Stimulated activated CD8-positive, alpha-beta memory T cell treated with anti-CD3 and anti-CD28 coated beads, Interleukin-12 subunit alpha, Interleukin-12 subunit beta, amount 100 ng/mL, for 24 hours (primary cell): ENCODE measurements around the gene HDAC4.
"Not testable (repeated sequence)": the region's sequence is repeated elsewhere in the genome, so short reads cannot be mapped to it uniquely, and the experiment has no call there.

ENCODE experiments used
- DNase-seq: peaks from one replicate; pipeline ENCODE4 v3.0.0-alpha.2; 2020; ENCODE audit errors: extremely low read depth

HDAC4 gene

DNA sequence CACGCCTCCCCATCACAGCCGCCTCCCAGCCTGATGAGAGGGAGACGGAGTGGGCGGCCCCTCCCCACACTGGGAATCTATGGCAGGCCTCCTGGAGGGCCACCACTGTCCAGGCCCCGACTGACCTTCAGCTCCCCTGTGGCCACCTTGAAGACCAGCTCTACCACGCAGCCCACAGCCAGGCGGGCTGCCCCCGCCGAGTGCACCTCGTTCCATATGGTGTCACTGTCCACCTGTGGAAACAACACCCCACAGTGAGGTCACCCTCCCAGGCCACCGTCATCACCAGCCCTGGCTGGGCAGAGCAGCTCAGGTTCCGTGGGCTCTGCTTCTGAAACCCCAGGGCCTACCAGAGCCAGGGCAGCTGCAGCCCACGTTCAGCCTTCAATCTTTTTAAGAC is 310.9 kb downstream of the HDAC4 start:
- DNase-seq = no peak

GRCh38 chr2:239087046-239087710 is 313.6 kb downstream of the HDAC4 start:
- no peak for DNase-seq

- DNase-seq = no peak
Observed at GRCh38 chr2:239086325-239087020, 314.3 kb downstream of the HDAC4 start.

GRCh38 chr2:239085201-239085992 is 315.4 kb downstream of the HDAC4 start:
- no peak for DNase-seq

DNA sequence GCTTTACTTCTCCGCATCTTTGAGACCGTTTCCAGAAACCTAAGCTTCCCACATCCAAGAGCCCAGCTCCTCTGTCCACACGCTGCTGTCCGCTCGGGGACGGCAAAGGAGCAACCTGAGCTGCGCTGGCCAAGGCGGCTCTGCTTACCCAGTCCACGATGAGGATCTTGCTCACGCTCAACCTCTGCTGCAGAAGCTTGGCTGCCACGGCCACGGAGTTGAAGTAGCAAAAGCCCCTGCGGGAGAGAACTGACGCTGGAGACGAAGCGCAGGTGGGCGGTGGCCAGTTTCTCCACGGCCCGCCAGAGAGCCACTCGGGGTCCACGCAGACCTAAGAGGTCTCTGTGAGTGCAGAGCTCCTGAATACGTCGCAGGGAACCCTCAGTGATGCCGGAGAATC is 316.8 kb downstream of the HDAC4 start:
- no peak for DNase-seq

- no peak for DNase-seq
Observed at GRCh38 chr2:239082425-239082824, 318.4 kb downstream of the HDAC4 start.

- DNase-seq = no peak
Observed at GRCh38 chr2:239081622-239082021, 319.2 kb downstream of the HDAC4 start.

- no peak for DNase-seq
Observed at GRCh38 chr2:239081046-239081445, 319.8 kb downstream of the HDAC4 start.

DNA sequence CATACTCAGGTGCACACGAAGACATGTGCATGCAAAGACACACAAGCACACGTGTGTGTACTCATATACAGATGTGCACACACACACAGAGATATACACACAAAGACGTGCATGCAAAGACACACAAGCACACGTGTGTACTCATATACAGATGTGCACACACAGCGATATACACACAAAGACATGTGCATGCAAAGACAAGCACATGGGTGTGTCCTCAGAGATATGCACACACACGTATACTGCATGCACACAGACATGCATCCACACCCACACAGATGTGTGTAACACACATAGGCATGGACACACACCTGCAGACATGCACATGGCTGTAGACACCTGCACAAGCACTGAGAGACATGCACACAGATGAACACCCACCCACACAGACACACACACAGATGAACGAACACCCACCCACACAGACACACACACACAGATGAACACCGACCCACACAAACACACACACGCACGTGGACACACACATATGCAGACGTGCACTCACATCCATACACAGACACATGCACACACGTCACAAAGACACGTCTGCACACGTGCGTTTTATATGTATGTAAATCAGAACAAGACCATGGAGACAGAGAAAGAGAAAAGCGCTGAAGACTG is 321.0 kb downstream of the HDAC4 start:
- no peak for DNase-seq

DNA sequence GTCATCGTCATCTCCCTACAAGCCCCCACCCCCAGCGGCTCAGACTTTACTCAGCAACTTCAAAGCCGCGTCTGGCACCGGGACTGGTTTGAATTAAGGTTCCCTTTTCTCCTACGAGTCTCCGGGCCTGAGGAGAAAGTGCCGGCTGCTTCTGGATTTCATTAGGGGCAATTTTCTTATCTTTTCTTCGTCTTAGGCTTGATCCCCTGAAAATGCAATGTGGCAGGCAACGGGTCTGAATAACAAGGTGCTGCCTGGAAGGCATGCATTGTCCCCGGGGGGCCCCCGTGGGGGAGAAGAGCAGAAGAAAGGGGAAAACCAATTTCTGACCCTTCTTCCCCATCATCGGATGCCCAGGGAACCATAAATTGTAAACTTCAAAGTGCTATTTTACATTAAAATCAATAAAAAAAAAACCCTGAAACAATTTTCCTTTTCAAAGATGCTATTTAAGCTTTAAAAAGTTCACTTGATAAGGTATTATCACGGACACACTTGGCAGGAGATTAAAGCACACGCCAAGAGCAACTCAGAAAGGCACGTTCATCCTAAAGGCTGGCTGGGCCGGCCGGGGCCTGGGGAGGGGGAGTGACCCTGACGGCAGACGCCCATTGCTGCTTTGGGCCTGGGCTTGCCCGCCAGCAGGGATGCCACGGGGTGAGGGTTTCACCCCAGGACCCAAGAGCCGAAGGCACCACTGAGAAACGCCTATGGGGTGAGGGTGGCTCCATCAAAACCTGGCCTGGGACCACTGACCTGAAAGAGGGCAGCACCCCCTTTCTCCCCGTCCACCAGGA is 322.5 kb downstream of the HDAC4 start:
- no peak for DNase-seq

DNA sequence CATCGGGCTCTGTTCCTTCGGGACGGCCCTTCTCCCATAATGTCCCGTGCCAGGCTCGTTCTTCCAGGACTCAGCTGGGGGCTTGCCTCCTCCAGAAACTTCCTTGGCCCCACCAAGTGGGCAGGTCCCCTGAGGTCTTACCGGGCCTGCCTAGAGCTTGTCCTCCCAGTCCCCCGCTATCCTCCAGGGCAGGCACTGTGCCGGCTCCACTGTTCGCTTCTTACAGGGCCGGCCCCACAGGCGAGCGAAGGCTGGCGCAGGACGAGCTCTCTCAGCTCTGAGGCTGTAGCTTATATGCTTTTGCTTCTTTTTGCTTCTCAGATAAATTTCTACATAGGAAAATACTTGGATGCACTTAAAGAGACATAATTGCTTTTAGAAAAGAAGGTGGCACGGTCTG is 323.6 kb downstream of the HDAC4 start:
- no peak for DNase-seq

- no peak for DNase-seq
Observed at GRCh38 chr2:239075918-239076758, 324.7 kb downstream of the HDAC4 start.

GRCh38 chr2:239073745-239074530 is 326.9 kb downstream of the HDAC4 start:
- no peak for DNase-seq

DNA sequence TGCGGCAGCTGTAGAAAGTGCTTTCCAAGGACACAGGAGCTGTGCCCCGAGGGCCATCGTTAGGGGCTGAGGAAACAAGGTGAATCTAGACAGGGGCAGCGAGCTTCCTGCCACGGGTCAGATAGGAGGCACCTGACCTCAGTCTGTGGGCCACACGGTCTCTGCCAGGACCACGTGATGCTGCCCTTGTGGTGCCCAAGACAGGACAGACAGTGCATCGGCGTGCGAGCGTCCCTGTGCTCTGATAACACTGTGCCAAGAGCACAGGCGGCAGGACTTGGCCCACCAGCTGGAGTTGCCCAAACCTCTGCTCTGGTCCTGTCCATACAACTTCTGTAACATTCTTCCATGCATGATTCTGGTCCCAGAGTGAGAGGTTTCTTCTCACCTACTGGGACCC is 327.6 kb downstream of the HDAC4 start:
- DNase-seq = no peak

DNA sequence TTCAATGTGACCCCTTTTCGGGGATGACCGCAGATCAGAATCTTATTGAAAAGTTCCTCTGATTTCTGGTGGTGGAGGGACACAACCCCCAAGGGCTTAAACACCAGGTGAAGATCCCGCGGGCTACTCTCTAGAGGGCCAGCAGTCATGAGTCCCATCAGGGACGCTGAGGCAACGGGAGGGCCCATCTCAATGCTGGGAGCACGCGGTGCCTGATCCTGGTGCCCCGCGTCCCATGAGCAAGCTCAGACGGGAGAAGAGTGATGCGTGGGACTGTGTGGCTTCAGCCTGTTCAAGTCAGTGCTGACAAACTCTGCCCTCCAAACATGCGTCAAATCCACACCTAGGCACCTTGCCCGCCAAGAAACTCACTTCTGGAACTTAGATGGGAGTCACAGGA is 328.0 kb downstream of the HDAC4 start:
- no peak for DNase-seq

GRCh38 chr2:239070466-239070865 is 330.4 kb downstream of the HDAC4 start:
- no peak for DNase-seq

GRCh38 chr2:239069362-239070333 is 331.2 kb downstream of the HDAC4 start:
- not testable (repeated sequence) for DNase-seq

DNA sequence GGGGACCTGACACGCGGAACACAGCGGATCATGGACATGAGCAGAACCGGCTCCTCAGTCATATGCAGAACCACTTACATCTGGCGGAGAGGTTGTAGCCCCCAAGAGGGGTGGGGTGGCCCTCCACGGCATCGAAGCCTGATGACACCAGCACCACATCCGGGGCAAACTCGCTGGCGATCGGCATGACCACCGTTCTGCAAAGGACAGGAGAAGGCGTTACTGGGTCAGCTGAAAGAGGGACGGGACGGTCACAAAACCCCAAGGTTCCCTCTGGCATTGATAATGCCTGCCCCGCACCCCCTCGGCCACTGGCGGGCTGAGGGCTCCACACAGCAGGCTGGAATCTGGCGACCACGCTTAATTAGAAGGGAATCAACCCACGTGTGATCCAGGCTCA is 332.4 kb downstream of the HDAC4 start:
- DNase-seq = no peak
